Measurements from ENCODE around the gene PDZD2. TPM values are rescaled to one million over a fixed set of nuclear protein-coding genes. Genes with fewer than 3 reads are reported as not detected.
A peak's percentile ranks its signal among the peaks of the same experiment; 100 is the strongest.
"Not testable (repeated sequence)": the region's sequence is repeated elsewhere in the genome, so short reads cannot be mapped to it uniquely, and the experiment has no call there.

PDZD2 gene
- total and polyA plus RNA-seq, 7 donors, result 1.2 to 11.7 (median 7.1) TPM

DNA sequence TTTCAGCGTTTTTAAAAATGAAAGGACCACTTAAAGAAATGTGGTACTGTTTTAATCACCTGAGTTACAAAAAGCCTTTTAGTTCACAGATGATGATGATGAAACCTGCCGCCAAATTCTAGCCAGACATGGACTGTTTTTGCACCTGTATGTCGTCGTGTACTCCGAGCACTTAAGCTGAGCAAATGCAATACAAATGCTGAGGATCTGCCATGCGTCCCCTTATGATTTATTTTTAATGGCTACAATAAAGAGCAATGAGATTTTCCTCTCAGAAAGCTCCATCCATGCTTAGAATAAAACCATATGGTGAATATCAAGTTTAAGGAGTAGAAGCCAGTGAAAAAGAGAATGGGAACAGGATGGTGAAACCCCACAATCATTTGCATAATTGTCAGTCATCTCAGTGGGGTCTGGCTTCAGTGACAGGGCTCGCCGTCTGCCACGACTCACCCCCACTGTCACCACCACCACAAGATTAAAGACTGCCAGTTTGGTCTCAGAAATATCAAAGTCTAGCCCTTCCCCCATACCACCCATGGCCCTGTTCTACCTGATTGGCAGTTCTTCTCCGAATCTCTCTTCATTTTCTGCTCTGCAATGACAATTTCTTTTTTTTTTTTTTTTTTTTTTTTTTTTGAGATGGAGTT, 375.3 kb downstream of the PDZD2 start:
- 75 to 86% methylated on average over 10 of the region's 10 CpGs for WGBS, 2 donors

GRCh38 chr5:32015262-32015661, 376.3 kb downstream of the PDZD2 start:
- H3K27ac ChIP-seq, H3K36me3 ChIP-seq, H3K4me3 ChIP-seq, H3K27me3 ChIP-seq, H3K9me3 ChIP-seq: not testable (repeated sequence)
- 81 to 93% methylated on average over 9 of the region's 9 CpGs for WGBS, 2 donors
- DNase-seq, result peak; percentile 8
- intact Hi-C loops (cut with DNase I), result loop anchor here (10.0 kb wide), 1 partner anchor 50 kb away; no protein-coding TSS in a partner anchor
- H3K4me1 ChIP-seq, result peaks cover 0 to 12% (median 9%) of the 10 kb centered on the region in 4 donors

More for the DNA sequence above, 375.3 kb downstream of the PDZD2 start:
- H3K36me3 ChIP-seq, result no peaks in the 10 kb centered on the region
- H3K27ac ChIP-seq, result no peak overlapping the region
- H3K27me3 ChIP-seq, result no peaks in the 10 kb centered on the region
- H3K4me3 ChIP-seq, result no peak overlapping the region
- H3K9me3 ChIP-seq, result no peaks in the 10 kb centered on the region
- intact Hi-C loops (cut with DNase I), result loop anchor here (10.0 kb wide), 1 partner anchor 49 kb away; no protein-coding TSS in a partner anchor
- DNase-seq, result peak; percentile 5
- peaks cover 0 to 12% (median 9%) of the 10 kb centered on the region in 4 donors for H3K4me1 ChIP-seq
- no peak for TF ChIP-seq POLR2AphosphoS5 (IDR thresholded peaks at IDR 0.05)
- no peak for TF ChIP-seq EP300 (IDR thresholded peaks at IDR 0.05)
- no peak for TF ChIP-seq POLR2A (IDR thresholded peaks at IDR 0.05)
- no peak for TF ChIP-seq CTCF (IDR thresholded peaks at IDR 0.05)

DNA sequence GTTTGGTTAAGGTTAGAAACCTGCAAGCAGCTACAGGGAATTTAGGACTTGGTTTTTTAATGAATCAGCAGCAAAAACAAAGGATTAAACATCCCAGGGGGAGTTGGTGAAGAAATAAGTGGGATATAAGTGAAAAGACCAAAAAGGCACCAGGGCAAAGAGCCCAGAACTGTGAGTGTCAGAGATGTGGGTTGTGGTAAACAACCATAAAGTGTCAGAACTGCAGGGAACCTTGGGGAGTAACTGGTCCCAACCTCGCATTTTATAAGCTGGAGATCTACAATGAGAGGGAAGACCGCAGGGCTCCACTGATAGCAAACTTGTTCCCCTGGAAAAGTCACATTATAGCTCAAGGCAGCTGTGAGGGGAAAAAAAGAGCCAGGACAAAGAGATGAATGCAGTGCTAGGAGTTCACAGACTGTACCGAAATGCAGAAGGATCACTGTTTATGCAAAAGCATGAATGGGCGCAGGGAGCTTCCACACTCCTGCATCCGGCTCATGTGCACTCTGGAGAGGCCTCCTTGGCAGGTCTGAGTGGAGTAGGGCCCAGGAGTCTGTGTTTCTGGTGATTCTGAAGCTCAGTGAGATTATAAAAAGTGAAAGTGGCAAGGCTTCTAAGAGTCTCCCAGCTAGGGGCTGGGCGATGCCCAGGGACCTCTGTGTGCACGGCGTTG, 378.9 kb downstream of the PDZD2 start:
- Histone ChIP-seq H3K27me3 (no peaks in the 10 kb centered on the region), H3K27ac (peak overlapping the region; percentile 33 to 46 (median 42)), H3K9me3 (no peaks in the 10 kb centered on the region), H3K36me3 (no peaks in the 10 kb centered on the region), H3K4me3 (no peak overlapping the region), H3K4me1 (peaks cover 0 to 12% (median 9%) of the 10 kb centered on the region in 4 donors)
- TF ChIP-seq POLR2AphosphoS5 (IDR thresholded peaks at IDR 0.05), result no peak
- TF ChIP-seq POLR2A (IDR thresholded peaks at IDR 0.05), result no peak
- TF ChIP-seq EP300 (IDR thresholded peaks at IDR 0.05), result no peak
- no peak for TF ChIP-seq CTCF (IDR thresholded peaks at IDR 0.05)
- WGBS, 2 donors, result 83 to 85% methylated on average over 8 of the region's 8 CpGs
- peak; percentile 69 for DNase-seq
- intact Hi-C loops (cut with DNase I), result loop anchor here (10.0 kb wide), 1 partner anchor 53 kb away; no protein-coding TSS in a partner anchor

GRCh38 chr5:32018476-32019436, 379.8 kb downstream of the PDZD2 start:
- TF ChIP-seq POLR2A (IDR thresholded peaks at IDR 0.05), result no peak
- no peak for TF ChIP-seq EP300 (IDR thresholded peaks at IDR 0.05)
- no peak for TF ChIP-seq CTCF (IDR thresholded peaks at IDR 0.05)
- TF ChIP-seq POLR2AphosphoS5 (IDR thresholded peaks at IDR 0.05), result no peak
- WGBS, 2 donors, result 53 to 75% methylated on average over 14 of the region's 14 CpGs
- no peaks in the 10 kb centered on the region for H3K36me3 ChIP-seq
- H3K4me1 ChIP-seq, result peaks cover 0 to 12% (median 9%) of the 10 kb centered on the region in 4 donors
- H3K27ac ChIP-seq, result peak overlapping the region; percentile 33 to 46 (median 42)
- no peaks in the 10 kb centered on the region for H3K27me3 ChIP-seq
- no peaks in the 10 kb centered on the region for H3K9me3 ChIP-seq
- peak; percentile 42 for DNase-seq
- intact Hi-C loops (cut with DNase I), result loop anchor here (10.0 kb wide), 1 partner anchor 54 kb away; no protein-coding TSS in a partner anchor
- no peak overlapping the region for H3K4me3 ChIP-seq

All from sigmoid colon (tissue), 7 donors.